IPS DF 6.9 (cell line): ENCODE measurements around the gene OR2C1.

ENCODE experiments used
- DNase-seq: peaks from one replicate; pipeline ENCODE4 v3.0.0-alpha.2; 2013; ENCODE audit warnings: low read depth, low spot score
- H3K27ac ChIP-seq: one replicate; pipeline ENCODE4 v1.5.1; 2013; ENCODE audit warnings: low read length, control low read depth
- H3K27me3 ChIP-seq: 2 replicates; pipeline ENCODE4 v1.6.1; 2013; ENCODE audit warnings: mild to moderate bottlenecking, low read length; ENCODE audit not compliant: control insufficient read depth, insufficient read depth
- H3K36me3 ChIP-seq: 2 replicates; pipeline ENCODE4 v1.6.1; 2013; ENCODE audit warnings: low read length; ENCODE audit not compliant: control insufficient read depth, insufficient read depth
- H3K4me1 ChIP-seq: 2 replicates; pipeline ENCODE4 v1.6.1; 2013; ENCODE audit warnings: low read length; ENCODE audit not compliant: control insufficient read depth, insufficient read depth
- H3K4me3 ChIP-seq: 2 replicates; pipeline ENCODE4 v1.5.1; 2013; ENCODE audit warnings: mild to moderate bottlenecking, low read length
- H3K9me3 ChIP-seq: 2 replicates; pipeline ENCODE4 v1.6.1; 2013; ENCODE audit warnings: low read length, inconsistent platforms; ENCODE audit not compliant: control insufficient read depth, insufficient read depth
- WGBS: extraction: QIAGEN DNeasy Blood & Tissue Kit; methylation state at CpG from one replicate; pipeline ENCODE4 v1.1.7; 2013; ENCODE audit warnings: mixed read lengths, missing lambda C conversion rate; ENCODE audit not compliant: insufficient read length, insufficient coverage; 5-methylcytosine and 5-hydroxymethylcytosine counted together

Gene OR2C1

DNA sequence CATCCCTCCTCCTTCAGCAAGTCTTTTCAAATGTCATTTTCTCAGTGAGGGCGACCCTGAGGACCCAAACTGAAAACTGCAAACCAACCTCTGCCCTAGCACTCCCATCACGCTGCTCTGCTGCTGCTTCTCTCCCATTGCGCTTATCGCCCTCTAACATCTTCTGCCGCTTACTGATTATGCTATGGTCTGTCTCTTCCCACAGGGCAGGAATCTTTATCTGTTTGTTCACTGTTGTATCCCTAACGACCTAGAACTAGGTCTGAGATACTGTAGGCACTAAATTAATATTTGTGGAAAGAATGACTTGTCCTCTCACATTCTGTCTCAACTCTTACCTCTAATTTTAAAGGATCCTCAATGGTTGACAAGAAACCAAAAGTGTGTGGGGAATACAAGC is 32.6 kb downstream of the OR2C1 start:
- Histone ChIP-seq H3K4me3 (no peak overlapping the region), H3K27me3 (no peaks in the 10 kb centered on the region), H3K27ac (no peak overlapping the region), H3K36me3 (peaks cover 29% of the 10 kb centered on the region), H3K4me1 (no peaks in the 10 kb centered on the region), H3K9me3 (peaks cover 11% of the 10 kb centered on the region)
- WGBS = no CpG with 5 or more reads among the region's 6 CpGs
- no peak for DNase-seq

DNA sequence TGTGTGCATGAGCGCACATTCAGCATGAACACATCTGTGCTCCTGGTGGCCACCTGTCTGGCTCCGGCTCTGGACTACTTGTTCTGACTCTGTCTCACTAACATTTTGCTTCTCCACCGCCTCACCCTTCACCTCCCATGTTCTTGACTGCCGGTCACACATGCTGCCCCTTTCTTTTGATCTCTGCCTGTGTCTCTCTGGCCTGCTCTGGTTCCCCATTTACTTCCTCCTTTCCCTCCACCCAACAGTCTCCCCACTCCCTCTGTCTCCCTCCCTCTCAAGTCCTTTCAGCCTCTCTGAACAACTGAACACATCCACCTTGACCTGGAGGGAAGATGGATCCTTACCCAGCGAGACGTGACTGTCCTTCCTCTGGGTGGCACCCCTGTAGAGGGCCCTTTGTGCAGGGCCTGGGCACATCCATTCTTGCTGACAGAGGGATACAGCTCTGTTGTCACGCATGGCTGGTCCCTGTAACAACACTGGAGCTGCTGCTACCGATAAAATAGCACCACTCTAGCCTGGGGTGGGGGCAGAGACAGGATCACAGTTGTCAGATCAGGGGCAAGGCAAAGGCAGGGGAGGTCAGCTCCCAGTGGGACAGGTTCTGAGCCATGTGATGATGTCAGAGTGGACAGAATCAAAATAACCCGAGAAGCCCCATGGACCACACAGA is 34.1 kb downstream of the OR2C1 start:
- Histone ChIP-seq H3K4me1 (no peaks in the 10 kb centered on the region), H3K9me3 (peaks cover 2% of the 10 kb centered on the region; the same call in 1 of the 2 replicates), H3K4me3 (no peak overlapping the region), H3K36me3 (peaks cover 20% of the 10 kb centered on the region), H3K27me3 (no peaks in the 10 kb centered on the region), H3K27ac (no peak overlapping the region)
- WGBS = no CpG with 5 or more reads among the region's 9 CpGs
- DNase-seq = no peak

DNA sequence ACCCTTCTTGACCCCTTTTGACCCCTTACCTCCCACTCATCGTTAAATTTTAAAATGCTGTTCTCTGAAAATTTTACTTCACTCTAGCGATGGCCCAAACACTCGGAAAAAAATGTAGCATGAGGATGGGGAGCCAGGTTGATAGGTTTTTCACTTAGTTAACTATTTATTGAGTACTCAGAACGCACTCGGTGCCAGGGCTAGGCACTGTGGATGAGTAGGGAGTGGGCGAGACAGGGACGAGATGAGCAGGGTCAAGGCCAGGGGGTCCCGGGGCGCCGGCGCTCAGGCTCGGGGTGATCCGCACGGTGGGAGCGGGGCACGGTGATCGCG is 44.7 kb downstream of the OR2C1 start:
- WGBS = no CpG with 5 or more reads among the region's 18 CpGs

DNA sequence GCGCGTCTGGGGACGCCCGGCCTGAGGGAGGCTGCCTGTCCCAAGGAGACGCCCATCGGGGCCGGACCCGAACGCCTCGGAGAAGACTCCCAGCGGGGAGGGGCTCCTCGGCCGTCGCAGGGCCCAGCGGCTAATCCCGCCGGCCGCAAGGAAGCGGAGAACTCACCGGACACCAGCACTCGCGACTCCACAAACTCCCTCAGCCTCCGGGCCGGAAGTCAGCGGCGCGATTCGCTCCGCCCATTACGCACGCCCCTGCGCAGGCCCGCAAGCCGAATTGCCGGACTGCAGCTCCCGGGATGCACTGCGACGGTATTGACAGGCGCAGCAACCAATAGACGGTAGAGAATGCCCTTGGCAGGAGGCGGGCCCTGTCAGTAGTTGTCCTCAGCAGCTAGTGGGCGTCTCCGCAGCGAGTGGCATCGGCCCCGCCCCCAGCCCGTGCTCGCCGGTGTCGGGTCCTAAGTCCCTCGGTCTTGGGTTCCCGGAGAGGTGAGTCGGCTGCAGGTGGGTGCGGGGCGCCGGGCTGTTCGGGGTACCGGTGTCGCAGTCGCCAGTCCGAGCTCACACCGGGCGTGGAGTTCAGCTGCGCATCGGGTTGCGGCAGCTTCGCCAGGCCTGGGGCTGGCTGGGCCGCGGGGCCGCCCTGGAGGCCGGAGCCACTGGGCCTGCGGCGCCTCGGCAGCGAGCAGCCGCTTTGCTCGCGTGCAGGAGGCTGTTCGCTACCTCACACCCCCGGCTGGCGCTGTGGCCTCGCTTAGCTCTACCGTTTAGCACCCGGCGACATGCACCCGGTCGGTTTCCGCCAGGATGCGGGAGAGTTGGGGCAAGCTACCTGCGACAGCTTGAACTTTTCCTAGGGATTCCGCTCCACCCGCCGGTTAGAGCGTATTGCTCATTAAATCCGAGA is 45.3 kb downstream of the OR2C1 start, which contains the start of the genes ZNF174 and ZSCAN32:
Gene ZNF174 (plus strand): TSS at position 437 of the 910 bp plus-strand sequence. CDS start 790 bp downstream, outside the sequence.
Gene ZSCAN32 (minus strand): TSS at position 226 of the 910 bp plus-strand sequence. CDS start 3,447 bp downstream, outside the sequence.
- Histone ChIP-seq H3K9me3 (no peaks in the 10 kb centered on the region), H3K36me3 (peaks cover 11% of the 10 kb centered on the region), H3K27ac (no peak within 1 kb of the TSS), H3K27me3 (no peaks in the 10 kb centered on the region), H3K4me3 (peak within 1 kb of the TSS; percentile 83), H3K4me1 (no peaks in the 10 kb centered on the region)
- no CpG with 5 or more reads among the region's 95 CpGs for WGBS
- DNase-seq = peak; percentile 95

More for the DNA sequence above, 44.7 kb downstream of the OR2C1 start:
- Histone ChIP-seq H3K4me1 (no peaks in the 10 kb centered on the region), H3K27me3 (no peaks in the 10 kb centered on the region), H3K9me3 (no peaks in the 10 kb centered on the region), H3K36me3 (peaks cover 11% of the 10 kb centered on the region), H3K4me3 (peak overlapping the region; percentile 57), H3K27ac (no peak overlapping the region)
- DNase-seq = no peak

- Histone ChIP-seq H3K9me3 (no peaks in the 10 kb centered on the region), H3K27me3 (no peaks in the 10 kb centered on the region), H3K27ac (no peak overlapping the region), H3K36me3 (peaks cover 6% of the 10 kb centered on the region), H3K4me3 (peak overlapping the region; percentile 83; the same call in 1 of the 2 replicates), H3K4me1 (no peaks in the 10 kb centered on the region)
- no CpG with 5 or more reads among the region's 17 CpGs for WGBS
- DNase-seq = no peak
Observed at GRCh38 chr16:3401719-3402397, 46.2 kb downstream of the OR2C1 start.
